H9 (cell line): ENCODE measurements around the gene TP53. TPM values are rescaled to one million over a fixed set of nuclear protein-coding genes. Genes with fewer than 3 reads are reported as not detected.

Experiments used
- DNase-seq: peaks from one replicate; pipeline ENCODE4 v3.0.0-alpha.2; 2017
- H2AFZ ChIP-seq: one replicate; pipeline ENCODE4 v1.6.1; 2013; ENCODE audit warnings: mild to moderate bottlenecking, low read length, control low read depth, moderate library complexity
- H2AK5ac ChIP-seq: 2 replicates; pipeline ENCODE4 v1.6.1; 2013; ENCODE audit warnings: low read length, control low read depth, mixed read lengths; ENCODE audit not compliant: insufficient read length
- H2BK120ac ChIP-seq: one replicate; pipeline ENCODE4 v1.6.1; 2013; ENCODE audit warnings: low read depth, mild to moderate bottlenecking, low read length, control low read depth, inconsistent platforms; ENCODE audit not compliant: poor library complexity, severe bottlenecking
- H2BK12ac ChIP-seq: 2 replicates; pipeline ENCODE4 v1.6.1; 2013; ENCODE audit warnings: low read length, control low read depth, mixed read lengths, low read depth; ENCODE audit not compliant: insufficient read length
- H2BK15ac ChIP-seq: 2 replicates; pipeline ENCODE4 v1.6.1; 2013; ENCODE audit warnings: low read depth, low read length, control low read depth
- H2BK20ac ChIP-seq: one replicate; pipeline ENCODE4 v1.6.1; 2013; ENCODE audit warnings: low read depth, mild to moderate bottlenecking, low read length, control low read depth, inconsistent platforms; ENCODE audit not compliant: poor library complexity, severe bottlenecking
- H2BK5ac ChIP-seq: 2 replicates; pipeline ENCODE4 v1.6.1; 2013; ENCODE audit warnings: low read length, control low read depth, mixed read lengths; ENCODE audit not compliant: insufficient read length
- H3K14ac ChIP-seq: 2 replicates; pipeline ENCODE4 v1.6.1; 2013; ENCODE audit warnings: low read length, control low read depth; ENCODE audit not compliant: insufficient read depth
- H3K18ac ChIP-seq: 2 replicates; pipeline ENCODE4 v1.6.1; 2013; ENCODE audit warnings: low read depth, mild to moderate bottlenecking, mixed read lengths, low read length, control low read depth; ENCODE audit not compliant: insufficient read length
- H3K23ac ChIP-seq: 2 replicates; pipeline ENCODE4 v1.6.1; 2013; ENCODE audit warnings: low read length, control low read depth, mixed read lengths, low read depth; ENCODE audit not compliant: insufficient read length
- H3K23me2 ChIP-seq: 2 replicates; pipeline ENCODE4 v1.6.1; 2013; ENCODE audit warnings: low read depth, mild to moderate bottlenecking, mixed read lengths, low read length, control low read depth; ENCODE audit not compliant: insufficient read length, poor library complexity, severe bottlenecking
- H3K27ac ChIP-seq: 2 replicates; pipeline ENCODE4 v1.5.1; 2013; ENCODE audit warnings: low read length, control low read depth, mixed read lengths, low read depth; ENCODE audit not compliant: insufficient read length
- H3K27me3 ChIP-seq: 2 replicates; pipeline ENCODE4 v1.6.1; 2013; ENCODE audit warnings: low read length, control low read depth, inconsistent platforms; ENCODE audit not compliant: insufficient read depth
- H3K4ac ChIP-seq: 2 replicates; pipeline ENCODE4 v1.6.1; 2013; ENCODE audit warnings: low read depth, mild to moderate bottlenecking, control low read depth, inconsistent platforms, low read length, moderate library complexity
- H3K4me1 ChIP-seq: 2 replicates; pipeline ENCODE4 v1.6.1; 2013; ENCODE audit warnings: low read length, control low read depth, inconsistent platforms; ENCODE audit not compliant: insufficient read depth
- H3K4me2 ChIP-seq: 2 replicates; pipeline ENCODE4 v1.6.1; 2013; ENCODE audit warnings: low read length, control low read depth, mixed read lengths; ENCODE audit not compliant: insufficient read length, insufficient read depth
- H3K56ac ChIP-seq: 2 replicates; pipeline ENCODE4 v1.6.1; 2013; ENCODE audit warnings: low read depth, mild to moderate bottlenecking, mixed read lengths, low read length, control low read depth; ENCODE audit not compliant: insufficient read length
- H3K79me1 ChIP-seq: 2 replicates; pipeline ENCODE4 v1.6.1; 2013; ENCODE audit warnings: low read depth, mild to moderate bottlenecking, moderate library complexity, low read length, control low read depth, inconsistent platforms; ENCODE audit not compliant: insufficient read depth, poor library complexity, severe bottlenecking
- H3K79me2 ChIP-seq: 2 replicates; pipeline ENCODE4 v1.6.1; 2013; ENCODE audit warnings: low read length, control low read depth, inconsistent platforms; ENCODE audit not compliant: insufficient read depth
- H3K9ac ChIP-seq: 2 replicates; pipeline ENCODE4 v1.6.1; 2013; ENCODE audit warnings: low read length, control low read depth, mixed read lengths; ENCODE audit not compliant: insufficient read length; ENCODE audit errors: extremely low read depth
- H3K9me3 ChIP-seq: one replicate; pipeline ENCODE4 v1.6.1; 2013; ENCODE audit warnings: low read depth, low read length, inconsistent platforms; ENCODE audit not compliant: control insufficient read depth
- H3T11ph ChIP-seq: one replicate; pipeline ENCODE4 v1.6.1; 2013; ENCODE audit warnings: mild to moderate bottlenecking, low read length, control low read depth, inconsistent platforms
- H4K20me1 ChIP-seq: one replicate; pipeline ENCODE4 v1.6.1; 2013; ENCODE audit not compliant: control insufficient read depth, insufficient read length, insufficient read depth
- H4K5ac ChIP-seq: 2 replicates; pipeline ENCODE4 v1.6.1; 2013; ENCODE audit warnings: low read depth, mild to moderate bottlenecking, mixed read lengths, low read length, control low read depth; ENCODE audit not compliant: insufficient read length
- H4K8ac ChIP-seq: replicated peaks from 2 replicates; pipeline ENCODE4 v1.6.1; 2013; ENCODE audit warnings: low read length, control low read depth, mixed read lengths, low read depth; ENCODE audit not compliant: insufficient read length
- H4K91ac ChIP-seq: 2 replicates; pipeline ENCODE4 v1.6.1; 2013; ENCODE audit warnings: low read depth, mild to moderate bottlenecking, moderate library complexity, mixed read lengths, low read length, control low read depth; ENCODE audit not compliant: insufficient read length
- H3K27ac Mint-ChIP-seq, 3 experiments: 2 replicates in 2 of 3; 3 replicates in 1 of 3; pipeline ENCODE4 v1.8.0; 2020 to 2021; ENCODE audit warnings: mixed read lengths in 3 of 3, mild to moderate bottlenecking in 1 of 3, moderate library complexity in 1 of 3
- H3K27me3 Mint-ChIP-seq: 2 replicates; pipeline ENCODE4 v1.8.0; 2021; ENCODE audit warnings: low read depth, mild to moderate bottlenecking, moderate library complexity, mixed read lengths
- H3K36me3 Mint-ChIP-seq, 3 experiments: 2 replicates in 2 of 3; 3 replicates in 1 of 3; pipeline ENCODE4 v1.8.0; 2020 to 2021; ENCODE audit warnings: low read depth in 3 of 3, mixed read lengths in 3 of 3; ENCODE audit not compliant: insufficient read depth in 1 of 3
- H3K4me1 Mint-ChIP-seq, 2 experiments: 2 replicates each; pipeline ENCODE4 v1.8.0; 2020; ENCODE audit warnings: mixed read lengths in 2 of 2
- H3K4me3 Mint-ChIP-seq, 2 experiments: 2 replicates in 1 of 2; 3 replicates in 1 of 2; pipeline ENCODE4 v1.8.0; 2020 to 2021; ENCODE audit warnings: mild to moderate bottlenecking in 2 of 2, mixed read lengths in 2 of 2, moderate library complexity in 1 of 2
- H3K9me3 Mint-ChIP-seq, 2 experiments: 2 replicates in 1 of 2; 3 replicates in 1 of 2; pipeline ENCODE4 v1.8.0; 2020; ENCODE audit warnings: mild to moderate bottlenecking in 2 of 2, mixed read lengths in 2 of 2, moderate library complexity in 1 of 2
- WGBS: extraction: QIAGEN DNeasy Blood & Tissue Kit; methylation state at CpG from one replicate; pipeline ENCODE4 v1.1.7; 2013; ENCODE audit warnings: missing lambda C conversion rate, low lambda C conversion rate, mixed read lengths; ENCODE audit not compliant: insufficient read length; ENCODE audit errors: extremely low coverage; 5-methylcytosine and 5-hydroxymethylcytosine counted together
- total RNA-seq: library from RNA; stranded (reverse); gene quantifications from 2 replicates; pipeline ENCODE4 v1.2.1, GENCODE V29; 2021
- TF ChIP-seq, protein P1 (sequence below): fragments of 200-600 bp; sonication (generic); conservative IDR thresholded peaks from 3 replicates; pipeline ENCODE4 v1.8.0; 2021; ENCODE audit warnings: antibody characterized with exemption, mild to moderate bottlenecking

The TP53 gene
- total RNA-seq, 1 experiment from 2014 or later = 163 TPM

DNA sequence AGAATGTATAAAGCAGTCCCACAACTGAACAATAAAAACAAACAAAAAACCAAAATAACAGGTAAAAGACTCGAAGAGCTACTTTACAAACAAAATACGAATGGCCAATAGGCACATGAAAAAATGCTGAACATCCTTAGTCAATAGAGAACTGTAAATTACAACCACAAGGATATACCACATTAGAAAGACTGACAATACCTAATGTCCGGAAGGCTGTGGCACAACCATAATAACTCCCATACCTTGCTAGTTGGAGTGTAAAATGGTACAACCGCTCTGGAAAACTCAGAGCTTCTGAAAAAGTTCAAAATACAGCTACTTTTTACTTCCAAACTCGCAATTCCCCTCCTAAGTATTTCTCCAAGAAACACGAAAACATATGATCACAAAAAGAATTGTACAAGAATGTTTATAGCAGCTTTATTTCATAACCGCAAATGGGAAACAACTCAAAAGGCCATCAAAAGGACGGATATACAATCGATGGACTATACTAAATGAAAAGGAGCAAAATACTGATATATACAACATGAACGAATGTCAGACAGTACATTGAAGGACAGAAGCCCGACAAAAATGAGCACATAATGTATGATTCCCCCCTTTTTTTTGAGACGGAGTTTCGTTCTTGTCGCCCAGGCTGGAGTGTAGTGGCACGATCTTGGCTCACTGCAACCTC lies 2.3 kb downstream of the TP53 start:
- H2AFZ ChIP-seq = no peak overlapping the region
- peak overlapping the region; percentile 94 to 97 for H3K4me3 Mint-ChIP-seq
- no peaks in the 10 kb centered on the region; a peak in 1 of 5 replicates for H3K9me3 Mint-ChIP-seq

More for the DNA sequence above, 2.3 kb downstream of the TP53 start:
- H3K18ac ChIP-seq = no peak overlapping the region
- Mint-ChIP-seq H3K4me1 (peaks cover 23 to 31% of the 10 kb centered on the region in 2 experiments), H3K27ac (peak overlapping the region; percentile 100), H3K27me3 (no peaks in the 10 kb centered on the region), H3K36me3 (peaks cover 12 to 33% (median 25%) of the 10 kb centered on the region in 3 experiments)
- peak overlapping the region; percentile 93 for H3K56ac ChIP-seq
- no peak overlapping the region for H4K91ac ChIP-seq
- H2BK120ac ChIP-seq = no peak overlapping the region
- no peak overlapping the region for H2BK5ac ChIP-seq
- peak overlapping the region; percentile 66; the same call in 1 of the 2 replicates for H3K4ac ChIP-seq
- no peaks in the 10 kb centered on the region; the same call in 1 of the 2 replicates for H3K4me1 ChIP-seq
- H3K14ac ChIP-seq = no peak overlapping the region
- no peak overlapping the region for H2BK12ac ChIP-seq
- H3T11ph ChIP-seq = no peak overlapping the region
- no peak overlapping the region for H4K8ac ChIP-seq
- no CpG with 5 or more reads among the region's 15 CpGs for WGBS
- no peak overlapping the region for H2BK20ac ChIP-seq
- peak overlapping the region; percentile 66 for H3K4me2 ChIP-seq
- peaks cover 29% of the 10 kb centered on the region for H3K79me2 ChIP-seq
- H3K9ac ChIP-seq = peak overlapping the region; percentile 98
- no peaks in the 10 kb centered on the region for H4K20me1 ChIP-seq
- TF ChIP-seq, protein P1, sequence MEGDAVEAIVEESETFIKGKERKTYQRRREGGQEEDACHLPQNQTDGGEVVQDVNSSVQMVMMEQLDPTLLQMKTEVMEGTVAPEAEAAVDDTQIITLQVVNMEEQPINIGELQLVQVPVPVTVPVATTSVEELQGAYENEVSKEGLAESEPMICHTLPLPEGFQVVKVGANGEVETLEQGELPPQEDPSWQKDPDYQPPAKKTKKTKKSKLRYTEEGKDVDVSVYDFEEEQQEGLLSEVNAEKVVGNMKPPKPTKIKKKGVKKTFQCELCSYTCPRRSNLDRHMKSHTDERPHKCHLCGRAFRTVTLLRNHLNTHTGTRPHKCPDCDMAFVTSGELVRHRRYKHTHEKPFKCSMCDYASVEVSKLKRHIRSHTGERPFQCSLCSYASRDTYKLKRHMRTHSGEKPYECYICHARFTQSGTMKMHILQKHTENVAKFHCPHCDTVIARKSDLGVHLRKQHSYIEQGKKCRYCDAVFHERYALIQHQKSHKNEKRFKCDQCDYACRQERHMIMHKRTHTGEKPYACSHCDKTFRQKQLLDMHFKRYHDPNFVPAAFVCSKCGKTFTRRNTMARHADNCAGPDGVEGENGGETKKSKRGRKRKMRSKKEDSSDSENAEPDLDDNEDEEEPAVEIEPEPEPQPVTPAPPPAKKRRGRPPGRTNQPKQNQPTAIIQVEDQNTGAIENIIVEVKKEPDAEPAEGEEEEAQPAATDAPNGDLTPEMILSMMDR = no peak
- no peak overlapping the region for H2BK15ac ChIP-seq
- no peak for DNase-seq
- H3K9me3 ChIP-seq = no peaks in the 10 kb centered on the region
- H3K23ac ChIP-seq = no peak overlapping the region
- H3K79me1 ChIP-seq = no peaks in the 10 kb centered on the region
- H3K27ac ChIP-seq = peak overlapping the region; percentile 90
- no peak overlapping the region for H2AK5ac ChIP-seq
- no peak overlapping the region for H4K5ac ChIP-seq
- no peaks in the 10 kb centered on the region for H3K27me3 ChIP-seq
- H3K23me2 ChIP-seq = peaks cover 18% of the 10 kb centered on the region
